Measurements from ENCODE around the gene DSP.

- TF ChIP-seq EZH2 (conservative IDR thresholded peaks at IDR 0.05; ENCODE audit: low read depth, low read length) (no peak), HDAC2 (CRISPR knock-in tag; IDR thresholded peaks at IDR 0.05) (no peak), U2AF1 (optimal IDR thresholded peaks at IDR 0.05; ENCODE audit: low read depth, low read length) (no peak), CTCF (CRISPR knock-in tag; IDR thresholded peaks at IDR 0.05) (no peak), SIN3A (IDR thresholded peaks at IDR 0.05; ENCODE audit: borderline replicate concordance, low read depth, low read length) (no peak), SMARCC2 (IDR thresholded peaks at IDR 0.05) (no peak), MBNL3 (CRISPR knock-in tag; conservative IDR thresholded peaks at IDR 0.05) (no peak), ZHX1 (CRISPR knock-in tag; IDR thresholded peaks at IDR 0.05; ENCODE audit: low read depth) (no peak)
These were observed 4.0 kb downstream of the DSP start for GRCh38 chr6:7545316-7546019.
